K562 (cell line): ENCODE measurements around the gene TMEM255A. TPM values are rescaled to one million over a fixed set of nuclear protein-coding genes. Genes with fewer than 3 reads are reported as not detected.
A peak's percentile ranks its signal among the peaks of the same experiment; 100 is the strongest.

ENCODE experiments used
- ATAC-seq: fragments of 200-7000 bp; cut with Tn5 transposase; 3 replicates; pipeline ENCODE4 v1.9.1; 2020; ENCODE audit warnings: moderate library complexity
- BruUV-seq: library from RNA; stranded (reverse); fragments of 400-500 nt; replicated peaks from 2 replicates; lab custom pipeline; 2021; lab: Mats Ljungman, UMichigan
- CTCF ChIA-PET: fragments of 300-600 bp; formaldehyde crosslinking; extraction: SDS; loops from one replicate; lab custom pipeline; 2021; ENCODE audit warnings: low intra/inter-chr PET ratio; lab: Yijun Ruan, JAX
- POLR2A ChIA-PET: fragments of 300-600, 350-650 bp; sonication (Branson Sonifier 250); formaldehyde crosslinking; extraction: SDS; loops from one replicate; lab custom pipeline; 2021; ENCODE audit warnings: antibody characterized with exemption, inconsistent platforms; lab: Yijun Ruan, JAX
- DNase-seq, 4 experiments: peaks; one replicate each; pipeline versions ENCODE4 v3.0.0 to v3.0.0-alpha.2; 2011 to 2018; ENCODE audit warnings: low spot score in 3 of 4, mixed read lengths in 3 of 4; ENCODE audit errors: extremely low read depth in 1 of 4
- FAIRE-seq: peaks from 2 replicates; lab custom pipeline; 2011; peaks lifted over from hg19 to GRCh38; lab: Jason Lieb, UNC
- H2AFZ ChIP-seq: 2 replicates; pipeline ENCODE4 v1.6.0; 2011; ENCODE audit warnings: low read depth, low read length, control low read depth, inconsistent platforms
- H3K27ac ChIP-seq: fragments of 200-600 bp; 3 replicates; pipeline ENCODE4 v1.8.0; 2011; ENCODE audit warnings: low read depth, mild to moderate bottlenecking, control low read depth, inconsistent platforms, low read length, moderate library complexity, mixed read lengths; ENCODE audit errors: extremely low read depth
- H3K27me3 ChIP-seq, 2 experiments: fragments of 300-600 bp in 1 of 2; 2 replicates in 1 of 2; 3 replicates in 1 of 2; pipeline versions ENCODE4 v1.6.0 to v1.8.0; 2011; ENCODE audit warnings: inconsistent platforms in 2 of 2, low read length in 2 of 2, mild to moderate bottlenecking in 1 of 2, mixed read lengths in 1 of 2, moderate library complexity in 1 of 2; ENCODE audit not compliant: control insufficient read depth in 2 of 2, insufficient read depth in 2 of 2
- H3K36me3 ChIP-seq: fragments of 300-600 bp; 3 replicates; pipeline ENCODE4 v1.8.0; 2011; ENCODE audit warnings: mild to moderate bottlenecking, low read length, inconsistent platforms; ENCODE audit not compliant: control insufficient read depth, insufficient read depth
- H3K4me1 ChIP-seq, 2 experiments: fragments of 200-600 bp in 1 of 2; replicated peaks in 1 of 2; 2 replicates in 1 of 2; 3 replicates in 1 of 2; pipeline versions ENCODE4 v1.5.1 to v1.8.0; 2011; ENCODE audit warnings: inconsistent platforms in 2 of 2, low read length in 2 of 2, mild to moderate bottlenecking in 1 of 2, mixed read lengths in 1 of 2, moderate library complexity in 1 of 2; ENCODE audit not compliant: control insufficient read depth in 2 of 2, insufficient read depth in 2 of 2
- H3K4me2 ChIP-seq: 2 replicates; pipeline ENCODE4 v1.6.1; 2011; ENCODE audit warnings: low read length, control low read depth, inconsistent platforms, mixed read lengths; ENCODE audit not compliant: insufficient read depth
- H3K4me3 ChIP-seq: fragments of 200-600 bp; sonication (generic), shearing (Covaris generic); 2 replicates; pipeline ENCODE4 v1.5.1; 2016; ENCODE audit warnings: control low read depth, inconsistent platforms
- H3K79me2 ChIP-seq: fragments of 200-600 bp; 3 replicates; pipeline ENCODE4 v1.8.0; 2011; ENCODE audit warnings: low read length, inconsistent platforms; ENCODE audit not compliant: control insufficient read depth, insufficient read depth
- H3K9ac ChIP-seq, 2 experiments: 2 replicates each; pipeline versions ENCODE4 v1.6.0 to v1.6.1; 2011; ENCODE audit warnings: low read depth in 2 of 2, low read length in 2 of 2, control low read depth in 1 of 2, inconsistent platforms in 1 of 2, mild to moderate bottlenecking in 1 of 2, mixed read lengths in 1 of 2; ENCODE audit not compliant: insufficient read depth in 1 of 2
- H3K9me1 ChIP-seq: one replicate; pipeline ENCODE4 v1.6.0; 2011; ENCODE audit warnings: inconsistent platforms, mild to moderate bottlenecking, low read length, moderate library complexity; ENCODE audit not compliant: control insufficient read depth, insufficient read depth
- H3K9me3 ChIP-seq: replicated peaks from 2 replicates; pipeline ENCODE4 v1.5.1; 2011; ENCODE audit warnings: low read depth, low read length, inconsistent platforms; ENCODE audit not compliant: control insufficient read depth, insufficient read depth
- H4K20me1 ChIP-seq: replicated peaks from 2 replicates; pipeline ENCODE4 v1.6.1; 2011; ENCODE audit warnings: low read length, inconsistent platforms, mixed read lengths; ENCODE audit not compliant: control insufficient read depth, insufficient read depth
- CREB3 ChIP-seq: fragments of 450-650 bp; conservative IDR thresholded peaks from 2 replicates; pipeline ENCODE4 v1.6.1; 2016; ENCODE audit warnings: missing genetic modification characterization, low read depth, mild to moderate bottlenecking, missing compliant biosample characterization, moderate library complexity
- CREM ChIP-seq: IDR thresholded peaks from 2 replicates; pipeline ENCODE4 v1.6.1; 2014; ENCODE audit warnings: antibody characterized with exemption, low read depth
- E2F1 ChIP-seq: sonication (generic); formaldehyde crosslinking; IDR thresholded peaks from 2 replicates; pipeline ENCODE4 v1.8.1; 2023; ENCODE audit warnings: mild to moderate bottlenecking, missing genetic modification reagents, moderate library complexity
- MEIS2 ChIP-seq: fragments of 450-650 bp; IDR thresholded peaks from 2 replicates; pipeline ENCODE4 v1.6.1; 2014; ENCODE audit warnings: mild to moderate bottlenecking; ENCODE audit not compliant: partially characterized antibody
- PRDM10 ChIP-seq: fragments of 450-650 bp; IDR thresholded peaks from 2 replicates; pipeline ENCODE4 v1.6.1; 2018; ENCODE audit not compliant: partially characterized antibody
- PREB ChIP-seq: sonication (generic); formaldehyde crosslinking; IDR thresholded peaks from 2 replicates; pipeline ENCODE4 v1.8.1; 2023; ENCODE audit warnings: mild to moderate bottlenecking, missing genetic modification reagents
- SETDB1 ChIP-seq: IDR thresholded peaks from one replicate; pipeline ENCODE4 v1.6.1; 2012; ENCODE audit warnings: low read length, control low read depth, inconsistent platforms
- XRCC4 ChIP-seq: IDR thresholded peaks from one replicate; pipeline ENCODE4 v1.6.1; 2011; ENCODE audit not compliant: insufficient read depth, insufficient read length; ENCODE audit errors: extremely low read depth
- ZNF140 ChIP-seq: fragments of 250-450 bp; sonication (Bioruptor Pico); IDR thresholded peaks from 2 replicates; pipeline ENCODE4 v1.8.0; 2021; ENCODE audit warnings: moderate library complexity, mild to moderate bottlenecking, inconsistent platforms
- ZNF316 ChIP-seq: fragments of 450-650 bp; IDR thresholded peaks from 2 replicates; pipeline ENCODE4 v1.6.1; 2016
- ZNF449 ChIP-seq: fragments of 250-450 bp; sonication (Bioruptor Pico); IDR thresholded peaks from 2 replicates; pipeline ENCODE4 v1.8.0; 2022; ENCODE audit warnings: moderate library complexity, mild to moderate bottlenecking, inconsistent platforms
- WGBS: fragments of 100-300 bp; shearing (Covaris generic); methylation state at CpG from one replicate; pipeline ENCODE4 v1.1.6; 2016; ENCODE audit warnings: low coverage, mixed read lengths; ENCODE audit not compliant: insufficient coverage; ENCODE audit errors: missing lambda C conversion rate; 5-methylcytosine and 5-hydroxymethylcytosine counted together
- in situ Hi-C: fragments of 300-500 bp; cut with MboI; formaldehyde crosslinking; loops from 4 replicates; pipeline ENCODE4 v1.15.0; 2018; ENCODE audit warnings: inconsistent platforms, mixed read lengths
- intact Hi-C: fragments of 100-400 bp; cut with micrococcal nuclease; formaldehyde crosslinking; loops from 2 replicates; pipeline ENCODE4 v1.14.2; 2022
- polyA plus RNA-seq, 8 experiments: library from polyadenylated mRNA; depleted of rRNA in 4 of 8; stranded (reverse) in 5 of 8; unstranded in 3 of 8; fragments of >200 nt; fragmentation: Nextera tagmentation in 2 of 8; fragmentation: Illumina TruSeq in 1 of 8; extraction: Ambion mirVana in 2 of 8; extraction: Trizol in 1 of 8; gene quantifications; 2 replicates each; pipeline versions ENCODE4 v1.2.1 to v1.2.3, GENCODE V29; 2011 to 2014; ENCODE audit warnings: inconsistent platforms in 1 of 8, missing spikeins in 1 of 8
- total RNA-seq, 7 experiments: library from RNA; depleted of rRNA in 6 of 7; stranded (reverse); fragments of >200 nt in 6 of 7; fragmentation: Illumina TruSeq in 2 of 7; extraction: Trizol in 2 of 7; gene quantifications; 2 replicates each; pipeline versions ENCODE4 v1.2.1 to v1.2.3, GENCODE V29; 2011 to 2021; ENCODE audit warnings: low replicate concordance in 1 of 7

The TMEM255A gene
- total and polyA plus RNA-seq, 9 of the 15 experiments (the other 6 are each of a cell fraction or from before 2014, with no cell fraction given), result 0.01 TPM; not detected in 8

- no TSS peak for BruUV-seq
- ChIA-PET POLR2A (interaction anchor here (0.6 kb wide), 1 partner anchor 28 kb away, joined by 3 read pairs; no protein-coding TSS in a partner anchor), CTCF (no interaction called here)
- Histone ChIP-seq H3K36me3 (no peaks in the 10 kb centered on the region), H3K27ac (no peak overlapping the region), H3K9me3 (no peaks in the 10 kb centered on the region), H3K9ac (no peak overlapping the region), H3K4me2 (no peak overlapping the region), H2AFZ (no peak overlapping the region), H4K20me1 (no peaks in the 10 kb centered on the region), H3K79me2 (no peaks in the 10 kb centered on the region), H3K4me1 (peaks cover 0 to 11% of the 10 kb centered on the region in 2 experiments; a peak in 3 of 5 replicates), H3K4me3 (no peak overlapping the region), H3K27me3 (no peaks in the 10 kb centered on the region), H3K9me1 (no peaks in the 10 kb centered on the region)
- FAIRE-seq, result no peak
- intact Hi-C loops, result no loop called here
- in situ Hi-C loops, result no loop called here
- 16% methylated on average over 6 of the region's 11 CpGs for WGBS
- peak in 3 of 4 experiments; percentile 7 to 39 (median 31) for DNase-seq
- peak; percentile 82 for ATAC-seq
- TF ChIP-seq MEIS2 (peak; percentile 23), ZNF140 (no peak), CREM (0 out of 2 replicates have a peak, but pooled peaks have one; percentile 36), SETDB1 (no peak), PRDM10 (peak; percentile 64), ZNF316 (no peak), XRCC4 (no peak), E2F1 (no peak), PREB (CRISPR knock-in tag) (no peak), ZNF449 (CRISPR knock-in tag) (no peak), CREB3 (tag) (no peak)
Measured at GRCh38 chrX:120305531-120306141, 5.6 kb downstream of the TMEM255A start.
